Measurements from ENCODE around the gene C12orf75.
A peak's percentile ranks its signal among the peaks of the same experiment; 100 is the strongest.

Gene C12orf75

DNA sequence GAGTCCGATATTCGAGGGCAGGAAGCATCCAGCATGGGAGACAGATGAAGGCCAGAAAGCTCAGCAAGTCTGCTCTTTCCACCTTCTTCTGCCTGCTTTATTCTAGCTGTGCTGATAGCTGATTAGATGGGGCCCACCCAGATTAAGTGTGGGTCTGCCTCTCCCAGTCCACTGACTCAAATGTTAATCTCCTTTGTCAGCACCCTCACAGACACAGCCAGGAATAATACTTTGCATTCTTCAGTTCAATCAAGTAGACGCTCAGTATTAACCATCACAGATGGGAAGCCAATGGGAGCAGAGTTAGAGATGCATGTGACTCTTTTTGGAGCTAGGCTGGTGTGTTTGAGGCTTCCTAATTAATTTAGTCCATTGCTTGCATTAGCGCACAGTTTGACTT is 17.0 kb downstream of the C12orf75 start:
- DNase-seq = no peak
- no peak overlapping the region for H3K4me3 ChIP-seq (ENCODE audit: low read depth, low read length)
- no peak overlapping the region for H3K18ac ChIP-seq (ENCODE audit: low read length)
- no peak overlapping the region for H3K9ac ChIP-seq (ENCODE audit: low read length)
- no peaks in the 10 kb centered on the region for H3K27me3 ChIP-seq (ENCODE audit: insufficient read depth, low read length)
- H3K79me2 ChIP-seq (ENCODE audit: control insufficient read depth, insufficient read depth, low read length, poor library complexity) = no peaks in the 10 kb centered on the region
- no peak overlapping the region for H2BK12ac ChIP-seq (ENCODE audit: low read length)
- no peak overlapping the region for H2BK5ac ChIP-seq (ENCODE audit: low read depth, low read length, poor library complexity)
- no peak overlapping the region for H2AFZ ChIP-seq (ENCODE audit: insufficient read depth, low read length, poor library complexity)
- H3K4me2 ChIP-seq (ENCODE audit: low read length) = no peak overlapping the region
- H3K14ac ChIP-seq (ENCODE audit: low read length) = no peak overlapping the region
- H3K36me3 ChIP-seq (ENCODE audit: control insufficient read depth in 1 of 2, insufficient read depth in 2 of 2, low read length in 2 of 2) = peaks cover 0 to 2% of the 10 kb centered on the region in 2 experiments
- H3K27ac ChIP-seq (ENCODE audit: low read depth, low read length) = no peak overlapping the region
- peaks cover 0 to 2% of the 10 kb centered on the region in 2 experiments for H3K4me1 ChIP-seq (ENCODE audit: control insufficient read depth in 1 of 2, insufficient read depth in 2 of 2, low read length in 2 of 2)
- H3K23ac ChIP-seq (ENCODE audit: low read length) = no peak overlapping the region
- no peak overlapping the region for H4K91ac ChIP-seq (ENCODE audit: low read depth, low read length)
- H2AK5ac ChIP-seq (ENCODE audit: low read length) = no peak overlapping the region
- H2BK120ac ChIP-seq (ENCODE audit: insufficient read depth, low read length, poor library complexity) = no peak overlapping the region
- no CpG with 5 or more reads among the region's 4 CpGs for WGBS (ENCODE audit: extremely low coverage, insufficient coverage, insufficient read length)
- H3K4ac ChIP-seq (ENCODE audit: low read depth, low read length) = no peak overlapping the region
- no peak overlapping the region for H4K12ac ChIP-seq (ENCODE audit: low read depth, low read length)
- no peak overlapping the region for H4K8ac ChIP-seq (ENCODE audit: low read depth, low read length)
- H3K9me3 ChIP-seq (ENCODE audit: insufficient read depth, low read depth, low read length) = no peaks in the 10 kb centered on the region
- H3K79me1 ChIP-seq (ENCODE audit: low read length) = no peaks in the 10 kb centered on the region

DNA sequence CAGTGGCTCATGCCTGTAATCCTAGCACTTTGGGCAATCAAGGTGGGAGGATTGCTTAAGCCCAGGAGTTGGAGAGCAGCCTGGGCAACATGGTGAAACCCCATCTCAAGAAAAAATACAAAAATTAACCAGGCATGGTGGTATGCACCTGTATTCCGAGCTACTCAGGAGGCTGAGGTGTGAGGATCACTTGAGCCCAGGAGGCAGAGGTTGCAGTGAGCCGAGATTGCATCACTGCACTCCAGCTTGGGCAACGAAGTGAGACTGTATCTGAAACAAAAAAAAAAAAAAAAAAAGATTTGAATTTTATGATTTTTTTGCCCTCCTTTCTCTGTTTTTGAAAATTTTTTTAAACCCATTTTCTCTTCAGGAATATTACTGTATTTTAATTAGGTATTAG is 17.7 kb downstream of the C12orf75 start:
- H2BK12ac ChIP-seq (ENCODE audit: low read length) = no peak overlapping the region
- no peak overlapping the region for H2BK5ac ChIP-seq (ENCODE audit: low read depth, low read length, poor library complexity)
- H4K91ac ChIP-seq (ENCODE audit: low read depth, low read length) = no peak overlapping the region
- no CpG with 5 or more reads among the region's 3 CpGs for WGBS (ENCODE audit: extremely low coverage, insufficient coverage, insufficient read length)
- H3K18ac ChIP-seq (ENCODE audit: low read length) = no peak overlapping the region
- no peak overlapping the region for H4K12ac ChIP-seq (ENCODE audit: low read depth, low read length)
- no peak overlapping the region for H2AFZ ChIP-seq (ENCODE audit: insufficient read depth, low read length, poor library complexity)
- no peak overlapping the region for H3K23ac ChIP-seq (ENCODE audit: low read length)
- no peak overlapping the region for H3K4me3 ChIP-seq (ENCODE audit: low read depth, low read length)
- no peak overlapping the region for H3K4ac ChIP-seq (ENCODE audit: low read depth, low read length)
- no peaks in the 10 kb centered on the region for H3K79me1 ChIP-seq (ENCODE audit: low read length)
- no peak overlapping the region for H2BK120ac ChIP-seq (ENCODE audit: insufficient read depth, low read length, poor library complexity)
- no peak overlapping the region for H3K9ac ChIP-seq (ENCODE audit: low read length)
- H3K4me2 ChIP-seq (ENCODE audit: low read length) = no peak overlapping the region
- peak; percentile 40 to 47 for DNase-seq
- no peak overlapping the region for H3K27ac ChIP-seq (ENCODE audit: low read depth, low read length)
- H3K79me2 ChIP-seq (ENCODE audit: control insufficient read depth, insufficient read depth, low read length, poor library complexity) = no peaks in the 10 kb centered on the region
- no peaks in the 10 kb centered on the region for H3K9me3 ChIP-seq (ENCODE audit: insufficient read depth, low read depth, low read length)
- H3K14ac ChIP-seq (ENCODE audit: low read length) = no peak overlapping the region
- H3K4me1 ChIP-seq (ENCODE audit: control insufficient read depth in 1 of 2, insufficient read depth in 2 of 2, low read length in 2 of 2) = peaks cover 0 to 2% of the 10 kb centered on the region in 2 experiments
- H2AK5ac ChIP-seq (ENCODE audit: low read length) = no peak overlapping the region
- H3K36me3 ChIP-seq (ENCODE audit: control insufficient read depth in 1 of 2, insufficient read depth in 2 of 2, low read length in 2 of 2) = peaks cover 0 to 2% of the 10 kb centered on the region in 2 experiments
- H3K27me3 ChIP-seq (ENCODE audit: insufficient read depth, low read length) = no peaks in the 10 kb centered on the region
- no peak overlapping the region for H4K8ac ChIP-seq (ENCODE audit: low read depth, low read length)

- Histone ChIP-seq H2BK5ac (ENCODE audit: low read depth, low read length, poor library complexity) (no peak overlapping the region), H3K18ac (ENCODE audit: low read length) (no peak overlapping the region), H3K27me3 (ENCODE audit: insufficient read depth, low read length) (no peaks in the 10 kb centered on the region), H4K91ac (ENCODE audit: low read depth, low read length) (no peak overlapping the region), H2BK12ac (ENCODE audit: low read length) (no peak overlapping the region), H4K8ac (ENCODE audit: low read depth, low read length) (no peak overlapping the region), H3K79me1 (ENCODE audit: low read length) (no peaks in the 10 kb centered on the region), H3K4ac (ENCODE audit: low read depth, low read length) (no peak overlapping the region), H3K4me1 (ENCODE audit: control insufficient read depth in 1 of 2, insufficient read depth in 2 of 2, low read length in 2 of 2) (peaks cover 0 to 2% of the 10 kb centered on the region in 2 experiments), H3K27ac (ENCODE audit: low read depth, low read length) (no peak overlapping the region), H3K79me2 (ENCODE audit: control insufficient read depth, insufficient read depth, low read length, poor library complexity) (no peaks in the 10 kb centered on the region), H3K9ac (ENCODE audit: low read length) (no peak overlapping the region), H3K36me3 (ENCODE audit: control insufficient read depth in 1 of 2, insufficient read depth in 2 of 2, low read length in 2 of 2) (peaks cover 0 to 2% of the 10 kb centered on the region in 2 experiments), H3K14ac (ENCODE audit: low read length) (no peak overlapping the region), H4K12ac (ENCODE audit: low read depth, low read length) (no peak overlapping the region), H3K4me2 (ENCODE audit: low read length) (no peak overlapping the region), H3K4me3 (ENCODE audit: low read depth, low read length) (no peak overlapping the region), H3K9me3 (ENCODE audit: insufficient read depth, low read depth, low read length) (no peaks in the 10 kb centered on the region), H3K23ac (ENCODE audit: low read length) (no peak overlapping the region), H2BK120ac (ENCODE audit: insufficient read depth, low read length, poor library complexity) (no peak overlapping the region), H2AK5ac (ENCODE audit: low read length) (no peak overlapping the region), H2AFZ (ENCODE audit: insufficient read depth, low read length, poor library complexity) (no peak overlapping the region)
- WGBS (ENCODE audit: extremely low coverage, insufficient coverage, insufficient read length) = no CpG with 5 or more reads among the region's 1 CpG
- DNase-seq = no peak
These were observed 18.1 kb downstream of the C12orf75 start for GRCh38 chr12:105348561-105348960.

GRCh38 chr12:105349138-105349537 is 18.6 kb downstream of the C12orf75 start:
- Histone ChIP-seq H2BK120ac (ENCODE audit: insufficient read depth, low read length, poor library complexity) (no peak overlapping the region), H4K8ac (ENCODE audit: low read depth, low read length) (no peak overlapping the region), H3K27ac (ENCODE audit: low read depth, low read length) (no peak overlapping the region), H4K12ac (ENCODE audit: low read depth, low read length) (no peak overlapping the region), H3K18ac (ENCODE audit: low read length) (no peak overlapping the region), H3K4ac (ENCODE audit: low read depth, low read length) (no peak overlapping the region), H3K4me1 (ENCODE audit: control insufficient read depth in 1 of 2, insufficient read depth in 2 of 2, low read length in 2 of 2) (peaks cover 0 to 2% of the 10 kb centered on the region in 2 experiments), H3K36me3 (ENCODE audit: control insufficient read depth in 1 of 2, insufficient read depth in 2 of 2, low read length in 2 of 2) (peaks cover 0 to 2% of the 10 kb centered on the region in 2 experiments), H3K9ac (ENCODE audit: low read length) (no peak overlapping the region), H3K27me3 (ENCODE audit: insufficient read depth, low read length) (no peaks in the 10 kb centered on the region), H2BK5ac (ENCODE audit: low read depth, low read length, poor library complexity) (no peak overlapping the region), H3K79me1 (ENCODE audit: low read length) (no peaks in the 10 kb centered on the region), H4K91ac (ENCODE audit: low read depth, low read length) (no peak overlapping the region), H3K4me3 (ENCODE audit: low read depth, low read length) (no peak overlapping the region), H3K4me2 (ENCODE audit: low read length) (no peak overlapping the region), H3K14ac (ENCODE audit: low read length) (no peak overlapping the region), H2BK12ac (ENCODE audit: low read length) (no peak overlapping the region), H2AFZ (ENCODE audit: insufficient read depth, low read length, poor library complexity) (no peak overlapping the region), H2AK5ac (ENCODE audit: low read length) (no peak overlapping the region), H3K23ac (ENCODE audit: low read length) (no peak overlapping the region), H3K79me2 (ENCODE audit: control insufficient read depth, insufficient read depth, low read length, poor library complexity) (no peaks in the 10 kb centered on the region), H3K9me3 (ENCODE audit: insufficient read depth, low read depth, low read length) (no peaks in the 10 kb centered on the region)
- DNase-seq = no peak
- WGBS (ENCODE audit: extremely low coverage, insufficient coverage, insufficient read length) = no CpG with 5 or more reads among the region's 1 CpG
